ENCODE measurements around the gene ZNF598.

ZNF598 gene

DNA sequence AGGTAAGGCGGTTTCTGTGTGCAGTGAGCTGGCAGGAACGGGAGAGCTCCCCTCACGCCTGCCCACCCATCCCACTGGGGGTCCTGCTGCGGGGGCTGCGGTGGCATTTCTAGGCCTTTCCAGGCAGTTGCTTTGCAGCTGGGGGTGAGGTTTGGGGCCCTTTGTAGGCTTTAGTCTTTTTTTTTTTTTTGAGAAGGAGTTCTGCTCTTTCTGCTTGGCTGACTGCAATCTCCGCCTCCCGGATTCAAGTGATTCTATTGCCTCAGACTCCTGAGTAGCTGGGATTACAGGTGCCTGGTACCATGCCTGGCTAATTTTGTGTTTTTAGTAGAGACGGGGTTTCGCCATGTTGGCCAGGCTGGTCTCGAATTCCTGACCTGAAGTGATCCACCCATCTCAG lies 49.3 kb upstream of the ZNF598 start:
- TF ChIP-seq, protein P1, sequence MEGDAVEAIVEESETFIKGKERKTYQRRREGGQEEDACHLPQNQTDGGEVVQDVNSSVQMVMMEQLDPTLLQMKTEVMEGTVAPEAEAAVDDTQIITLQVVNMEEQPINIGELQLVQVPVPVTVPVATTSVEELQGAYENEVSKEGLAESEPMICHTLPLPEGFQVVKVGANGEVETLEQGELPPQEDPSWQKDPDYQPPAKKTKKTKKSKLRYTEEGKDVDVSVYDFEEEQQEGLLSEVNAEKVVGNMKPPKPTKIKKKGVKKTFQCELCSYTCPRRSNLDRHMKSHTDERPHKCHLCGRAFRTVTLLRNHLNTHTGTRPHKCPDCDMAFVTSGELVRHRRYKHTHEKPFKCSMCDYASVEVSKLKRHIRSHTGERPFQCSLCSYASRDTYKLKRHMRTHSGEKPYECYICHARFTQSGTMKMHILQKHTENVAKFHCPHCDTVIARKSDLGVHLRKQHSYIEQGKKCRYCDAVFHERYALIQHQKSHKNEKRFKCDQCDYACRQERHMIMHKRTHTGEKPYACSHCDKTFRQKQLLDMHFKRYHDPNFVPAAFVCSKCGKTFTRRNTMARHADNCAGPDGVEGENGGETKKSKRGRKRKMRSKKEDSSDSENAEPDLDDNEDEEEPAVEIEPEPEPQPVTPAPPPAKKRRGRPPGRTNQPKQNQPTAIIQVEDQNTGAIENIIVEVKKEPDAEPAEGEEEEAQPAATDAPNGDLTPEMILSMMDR (tag by site-specific recombination; IDR thresholded peaks at IDR 0.05): no peak
- no peak for TF ChIP-seq ZNF169 (tag by site-specific recombination; IDR thresholded peaks at IDR 0.05)
- no peak for TF ChIP-seq ZNF549 (tag by site-specific recombination; IDR thresholded peaks at IDR 0.05)
- TF ChIP-seq, protein P2, sequence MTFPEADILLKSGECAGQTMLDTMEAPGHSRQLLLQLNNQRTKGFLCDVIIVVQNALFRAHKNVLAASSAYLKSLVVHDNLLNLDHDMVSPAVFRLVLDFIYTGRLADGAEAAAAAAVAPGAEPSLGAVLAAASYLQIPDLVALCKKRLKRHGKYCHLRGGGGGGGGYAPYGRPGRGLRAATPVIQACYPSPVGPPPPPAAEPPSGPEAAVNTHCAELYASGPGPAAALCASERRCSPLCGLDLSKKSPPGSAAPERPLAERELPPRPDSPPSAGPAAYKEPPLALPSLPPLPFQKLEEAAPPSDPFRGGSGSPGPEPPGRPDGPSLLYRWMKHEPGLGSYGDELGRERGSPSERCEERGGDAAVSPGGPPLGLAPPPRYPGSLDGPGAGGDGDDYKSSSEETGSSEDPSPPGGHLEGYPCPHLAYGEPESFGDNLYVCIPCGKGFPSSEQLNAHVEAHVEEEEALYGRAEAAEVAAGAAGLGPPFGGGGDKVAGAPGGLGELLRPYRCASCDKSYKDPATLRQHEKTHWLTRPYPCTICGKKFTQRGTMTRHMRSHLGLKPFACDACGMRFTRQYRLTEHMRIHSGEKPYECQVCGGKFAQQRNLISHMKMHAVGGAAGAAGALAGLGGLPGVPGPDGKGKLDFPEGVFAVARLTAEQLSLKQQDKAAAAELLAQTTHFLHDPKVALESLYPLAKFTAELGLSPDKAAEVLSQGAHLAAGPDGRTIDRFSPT (tag by site-specific recombination; IDR thresholded peaks at IDR 0.05): no peak
- TF ChIP-seq, protein P3, sequence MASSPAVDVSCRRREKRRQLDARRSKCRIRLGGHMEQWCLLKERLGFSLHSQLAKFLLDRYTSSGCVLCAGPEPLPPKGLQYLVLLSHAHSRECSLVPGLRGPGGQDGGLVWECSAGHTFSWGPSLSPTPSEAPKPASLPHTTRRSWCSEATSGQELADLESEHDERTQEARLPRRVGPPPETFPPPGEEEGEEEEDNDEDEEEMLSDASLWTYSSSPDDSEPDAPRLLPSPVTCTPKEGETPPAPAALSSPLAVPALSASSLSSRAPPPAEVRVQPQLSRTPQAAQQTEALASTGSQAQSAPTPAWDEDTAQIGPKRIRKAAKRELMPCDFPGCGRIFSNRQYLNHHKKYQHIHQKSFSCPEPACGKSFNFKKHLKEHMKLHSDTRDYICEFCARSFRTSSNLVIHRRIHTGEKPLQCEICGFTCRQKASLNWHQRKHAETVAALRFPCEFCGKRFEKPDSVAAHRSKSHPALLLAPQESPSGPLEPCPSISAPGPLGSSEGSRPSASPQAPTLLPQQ (tag by site-specific recombination; IDR thresholded peaks at IDR 0.05): no peak
- no peak for TF ChIP-seq ZNF112 (tag by site-specific recombination; IDR thresholded peaks at IDR 0.05)
- TF ChIP-seq MZF1 (tag by site-specific recombination; IDR thresholded peaks at IDR 0.05; ENCODE audit: borderline replicate concordance): no peak
- POLR2A ChIA-PET: interaction anchor here (0.6 to 0.7 kb wide), 2 partner anchors 11 to 93 kb away, joined by 3 read pairs; partner anchors contain the start of gene NTHL1
- H3K4me1 ChIP-seq (ENCODE audit: control insufficient read depth, insufficient read depth, low read length): no peaks in the 10 kb centered on the region
- H3K4me3 ChIP-seq (ENCODE audit: low read depth, low read length): no peak overlapping the region
- no peaks in the 10 kb centered on the region for H3K9me3 ChIP-seq (ENCODE audit: control insufficient read depth, insufficient read depth, low read depth, low read length)
- no peak overlapping the region for H3K27ac ChIP-seq (ENCODE audit: extremely low read depth, low read depth, low read length)
- H3K36me3 ChIP-seq (ENCODE audit: control insufficient read depth in 2 of 2, insufficient read depth in 1 of 2, low read length in 2 of 2): peaks cover 0 to 80% of the 10 kb centered on the region in 2 experiments; a peak in 2 of 3 replicates
- CTCF ChIA-PET: interaction anchor here (0.6 kb wide), 1 partner anchor 545 kb away, joined by 4 read pairs; no protein-coding TSS in a partner anchor

DNA sequence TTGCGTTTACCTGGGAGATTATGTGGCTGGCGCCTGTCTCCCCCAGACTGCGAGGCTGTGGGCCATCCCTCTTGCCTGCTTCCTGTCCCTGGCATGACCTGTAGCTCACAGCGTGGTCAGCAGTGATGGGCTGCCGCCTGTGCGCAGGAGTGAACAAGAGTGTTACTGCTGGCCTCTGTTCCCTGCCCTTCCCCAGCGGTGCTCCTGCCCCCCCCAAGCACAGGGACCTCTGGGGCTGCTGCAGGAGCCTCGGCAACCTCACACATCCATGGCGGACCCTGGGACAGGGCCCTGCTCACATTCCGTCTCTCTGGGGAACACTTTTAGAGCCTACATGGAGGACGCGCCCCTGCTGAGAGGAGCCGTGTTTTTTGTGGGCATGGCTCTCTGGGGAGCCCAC lies 48.8 kb upstream of the ZNF598 start:
- TF ChIP-seq ZNF600 (tag by site-specific recombination; IDR thresholded peaks at IDR 0.05) (no peak), ZNF48 (tag by site-specific recombination; IDR thresholded peaks at IDR 0.05) (no peak), MZF1 (tag by site-specific recombination; IDR thresholded peaks at IDR 0.05; ENCODE audit: borderline replicate concordance) (no peak), EGR2 (tag by site-specific recombination; IDR thresholded peaks at IDR 0.05; ENCODE audit: low read depth) (no peak), ZNF596 (tag by site-specific recombination; IDR thresholded peaks at IDR 0.05) (no peak), ZNF223 (tag by site-specific recombination; IDR thresholded peaks at IDR 0.05) (no peak), ZNF660 (tag by site-specific recombination; IDR thresholded peaks at IDR 0.05) (no peak), ZNF544 (tag by site-specific recombination; IDR thresholded peaks at IDR 0.05) (no peak), OVOL3 (tag by site-specific recombination; IDR thresholded peaks at IDR 0.05) (no peak), ZNF76 (tag by site-specific recombination; IDR thresholded peaks at IDR 0.05; ENCODE audit: borderline replicate concordance, low read depth) (no peak), ZNF248 (tag by site-specific recombination; IDR thresholded peaks at IDR 0.05) (no peak), SETDB1 (IDR thresholded peaks at IDR 0.05; ENCODE audit: insufficient read length, low read length) (no peak)
- TF ChIP-seq, protein P4, sequence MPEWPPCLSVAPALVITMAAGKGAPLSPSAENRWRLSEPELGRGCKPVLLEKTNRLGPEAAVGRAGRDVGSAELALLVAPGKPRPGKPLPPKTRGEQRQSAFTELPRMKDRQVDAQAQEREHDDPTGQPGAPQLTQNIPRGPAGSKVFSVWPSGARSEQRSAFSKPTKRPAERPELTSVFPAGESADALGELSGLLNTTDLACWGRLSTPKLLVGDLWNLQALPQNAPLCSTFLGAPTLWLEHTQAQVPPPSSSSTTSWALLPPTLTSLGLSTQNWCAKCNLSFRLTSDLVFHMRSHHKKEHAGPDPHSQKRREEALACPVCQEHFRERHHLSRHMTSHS (tag by site-specific recombination; IDR thresholded peaks at IDR 0.05): no peak
- TF ChIP-seq, protein P5, sequence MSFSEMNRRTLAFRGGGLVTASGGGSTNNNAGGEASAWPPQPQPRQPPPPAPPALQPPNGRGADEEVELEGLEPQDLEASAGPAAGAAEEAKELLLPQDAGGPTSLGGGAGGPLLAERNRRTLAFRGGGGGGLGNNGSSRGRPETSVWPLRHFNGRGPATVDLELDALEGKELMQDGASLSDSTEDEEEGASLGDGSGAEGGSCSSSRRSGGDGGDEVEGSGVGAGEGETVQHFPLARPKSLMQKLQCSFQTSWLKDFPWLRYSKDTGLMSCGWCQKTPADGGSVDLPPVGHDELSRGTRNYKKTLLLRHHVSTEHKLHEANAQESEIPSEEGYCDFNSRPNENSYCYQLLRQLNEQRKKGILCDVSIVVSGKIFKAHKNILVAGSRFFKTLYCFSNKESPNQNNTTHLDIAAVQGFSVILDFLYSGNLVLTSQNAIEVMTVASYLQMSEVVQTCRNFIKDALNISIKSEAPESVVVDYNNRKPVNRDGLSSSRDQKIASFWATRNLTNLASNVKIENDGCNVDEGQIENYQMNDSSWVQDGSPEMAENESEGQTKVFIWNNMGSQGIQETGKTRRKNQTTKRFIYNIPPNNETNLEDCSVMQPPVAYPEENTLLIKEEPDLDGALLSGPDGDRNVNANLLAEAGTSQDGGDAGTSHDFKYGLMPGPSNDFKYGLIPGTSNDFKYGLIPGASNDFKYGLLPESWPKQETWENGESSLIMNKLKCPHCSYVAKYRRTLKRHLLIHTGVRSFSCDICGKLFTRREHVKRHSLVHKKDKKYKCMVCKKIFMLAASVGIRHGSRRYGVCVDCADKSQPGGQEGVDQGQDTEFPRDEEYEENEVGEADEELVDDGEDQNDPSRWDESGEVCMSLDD (tag by site-specific recombination; IDR thresholded peaks at IDR 0.05): no peak
- H3K27ac ChIP-seq (ENCODE audit: extremely low read depth, low read depth, low read length): no peak overlapping the region
- H3K36me3 ChIP-seq (ENCODE audit: control insufficient read depth in 2 of 2, insufficient read depth in 1 of 2, low read length in 2 of 2): peaks cover 0 to 80% of the 10 kb centered on the region in 2 experiments; a peak in 2 of 3 replicates
- no peak overlapping the region for H3K4me3 ChIP-seq (ENCODE audit: low read depth, low read length)
- ChIA-PET POLR2A (interaction anchor here (0.6 to 0.7 kb wide), 2 partner anchors 11 to 100 kb away, joined by 3 read pairs; partner anchors contain the start of gene NTHL1), CTCF (no interaction called here)
- H3K9me3 ChIP-seq (ENCODE audit: control insufficient read depth, insufficient read depth, low read depth, low read length): no peaks in the 10 kb centered on the region
- H3K4me1 ChIP-seq (ENCODE audit: control insufficient read depth, insufficient read depth, low read length): no peaks in the 10 kb centered on the region
